Measurements from ENCODE around the gene UQCC5.

Gene UQCC5

DNA sequence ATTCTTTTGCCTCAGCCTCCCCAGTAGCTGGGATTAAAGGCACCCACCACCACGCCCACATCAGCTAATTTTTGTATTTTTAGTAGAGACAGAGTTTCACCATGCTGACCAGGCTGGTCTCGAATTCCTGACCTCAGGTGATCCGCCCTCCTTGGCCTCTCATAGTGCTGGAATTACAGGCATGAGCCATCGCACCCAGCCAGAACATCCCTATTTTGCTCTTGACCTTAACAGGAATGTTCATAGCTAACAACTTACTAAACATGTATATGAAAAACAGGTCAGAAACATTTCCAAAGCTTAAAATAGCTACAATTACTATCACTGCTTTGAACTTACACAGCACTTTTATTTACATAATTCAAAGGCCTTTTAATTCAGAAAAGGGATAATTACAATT is 33.7 kb downstream of the UQCC5 start:
- DNase-seq (ENCODE audit: low read depth) = no peak

DNA sequence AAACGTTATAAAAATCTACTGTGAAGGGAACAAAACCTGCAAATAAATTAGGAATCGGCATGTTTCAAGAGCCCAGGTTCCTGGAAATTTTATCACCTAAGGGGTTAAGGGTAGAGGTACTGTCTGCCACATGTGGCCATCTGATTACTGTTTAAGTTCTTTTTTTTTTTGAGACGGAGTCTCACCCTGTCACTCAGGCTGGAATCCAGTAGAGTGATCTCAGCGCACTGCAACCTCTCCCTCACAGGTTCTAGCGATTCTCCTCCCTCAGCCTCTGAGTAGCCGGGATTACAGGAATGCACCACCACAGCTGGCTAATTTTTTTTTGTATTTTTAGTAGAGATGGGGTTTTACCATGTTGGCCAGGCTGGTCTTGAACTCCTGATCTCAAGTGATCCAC is 35.8 kb downstream of the UQCC5 start:
- DNase-seq (ENCODE audit: low read depth) = no peak

DNA sequence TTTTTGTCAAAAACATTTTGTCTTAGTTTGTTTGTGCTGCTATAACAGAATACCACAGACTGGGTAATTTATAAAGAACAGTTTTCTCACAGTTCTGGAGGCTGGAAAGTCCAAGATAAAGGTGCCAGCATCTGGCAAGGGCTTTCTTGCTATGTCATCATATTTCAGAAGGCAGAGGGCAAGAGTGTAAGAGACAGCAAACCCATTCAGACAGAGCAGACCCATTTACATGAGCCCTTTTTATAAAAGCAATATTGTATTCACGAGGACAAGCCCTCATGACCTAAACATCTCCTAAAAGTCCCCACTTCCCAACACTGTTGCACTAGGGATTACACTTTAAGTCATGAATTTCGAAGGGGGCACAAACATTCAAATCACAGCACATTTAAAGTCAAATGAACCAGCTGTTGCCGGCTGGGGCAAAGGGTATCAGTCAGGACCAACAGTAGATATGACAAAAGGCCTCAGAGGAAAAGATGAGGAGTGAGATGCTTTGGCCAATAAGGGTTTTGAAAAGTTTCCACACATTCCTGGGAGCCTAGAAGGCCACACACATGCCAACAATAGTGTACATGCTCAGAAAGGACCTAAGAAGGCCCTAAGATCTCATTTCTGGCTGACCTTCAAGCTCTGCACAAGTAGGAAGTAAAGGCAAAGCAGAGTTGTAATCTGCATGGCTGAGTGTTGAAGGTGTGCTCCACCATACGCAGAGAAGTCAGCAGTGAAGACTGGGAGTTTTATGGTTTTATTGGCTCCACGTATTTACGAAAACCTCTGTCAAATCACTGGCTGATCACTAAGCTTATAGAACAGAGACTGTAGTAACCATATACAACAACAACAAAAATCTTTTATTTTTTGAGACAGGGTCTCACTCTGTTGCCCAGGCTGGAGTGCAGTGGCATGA is 37.9 kb downstream of the UQCC5 start:
- no peak for DNase-seq (ENCODE audit: low read depth)
